HG02938 (cell line): ENCODE measurements around the gene DHCR24.
"Not testable (repeated sequence)": the region's sequence is repeated elsewhere in the genome, so short reads cannot be mapped to it uniquely, and the experiment has no call there.

Experiments used
- ATAC-seq: cut with Tn5 transposase; IDR thresholded peaks from one replicate; pipeline ENCODE4 v1.9.1; 2021; ENCODE audit warnings: mild to moderate bottlenecking, moderate library complexity; ENCODE audit not compliant: unreplicated experiment

DHCR24 gene, protein sequence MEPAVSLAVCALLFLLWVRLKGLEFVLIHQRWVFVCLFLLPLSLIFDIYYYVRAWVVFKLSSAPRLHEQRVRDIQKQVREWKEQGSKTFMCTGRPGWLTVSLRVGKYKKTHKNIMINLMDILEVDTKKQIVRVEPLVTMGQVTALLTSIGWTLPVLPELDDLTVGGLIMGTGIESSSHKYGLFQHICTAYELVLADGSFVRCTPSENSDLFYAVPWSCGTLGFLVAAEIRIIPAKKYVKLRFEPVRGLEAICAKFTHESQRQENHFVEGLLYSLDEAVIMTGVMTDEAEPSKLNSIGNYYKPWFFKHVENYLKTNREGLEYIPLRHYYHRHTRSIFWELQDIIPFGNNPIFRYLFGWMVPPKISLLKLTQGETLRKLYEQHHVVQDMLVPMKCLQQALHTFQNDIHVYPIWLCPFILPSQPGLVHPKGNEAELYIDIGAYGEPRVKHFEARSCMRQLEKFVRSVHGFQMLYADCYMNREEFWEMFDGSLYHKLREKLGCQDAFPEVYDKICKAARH

DNA sequence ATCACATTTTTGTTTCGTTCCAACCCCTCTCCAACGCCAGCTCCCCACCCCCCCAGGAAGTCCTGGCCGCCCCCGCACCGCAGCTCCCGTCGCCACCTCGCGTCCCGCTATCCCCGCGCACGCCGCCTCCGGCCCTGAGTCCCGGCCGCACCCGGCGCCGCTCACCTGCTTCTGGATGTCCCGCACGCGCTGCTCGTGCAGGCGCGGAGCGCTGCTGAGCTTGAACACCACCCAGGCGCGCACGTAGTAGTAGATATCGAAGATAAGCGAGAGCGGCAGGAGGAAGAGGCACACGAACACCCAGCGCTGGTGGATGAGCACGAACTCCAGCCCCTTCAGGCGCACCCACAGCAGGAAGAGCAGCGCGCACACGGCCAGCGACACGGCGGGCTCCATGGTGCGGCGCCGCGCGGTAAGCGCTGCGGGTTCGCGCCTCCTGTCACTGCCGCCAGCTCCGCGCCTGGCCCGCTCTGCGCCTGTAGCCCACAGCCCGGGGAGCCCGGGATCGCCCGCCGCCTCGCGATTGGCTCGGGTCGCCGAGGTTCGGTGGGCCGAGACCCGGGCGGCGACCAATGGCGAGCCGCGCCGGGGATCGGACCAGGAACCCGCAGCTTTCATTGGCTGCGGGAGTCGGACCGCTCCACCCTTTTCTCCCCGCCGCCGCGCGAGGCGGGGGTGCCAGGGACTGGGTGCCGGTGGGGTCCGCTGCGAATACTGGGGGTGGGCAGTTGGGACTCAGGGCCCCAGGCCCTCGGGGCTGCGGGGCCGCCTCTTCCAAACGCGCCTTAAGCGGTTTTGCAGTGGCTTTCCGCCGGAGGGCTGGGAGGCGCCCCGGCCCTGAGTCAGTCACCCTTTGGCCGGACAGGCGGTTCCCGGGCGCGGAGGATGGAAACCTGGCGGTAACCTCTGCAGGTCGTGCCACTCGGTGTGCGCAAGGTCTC is at the start of gene DHCR24:
Gene DHCR24 (minus strand): TSS at position 472 of the 941 bp plus-strand sequence. CDS start 76 bp downstream, at position 396.
- ATAC-seq: peak; percentile 84

DNA sequence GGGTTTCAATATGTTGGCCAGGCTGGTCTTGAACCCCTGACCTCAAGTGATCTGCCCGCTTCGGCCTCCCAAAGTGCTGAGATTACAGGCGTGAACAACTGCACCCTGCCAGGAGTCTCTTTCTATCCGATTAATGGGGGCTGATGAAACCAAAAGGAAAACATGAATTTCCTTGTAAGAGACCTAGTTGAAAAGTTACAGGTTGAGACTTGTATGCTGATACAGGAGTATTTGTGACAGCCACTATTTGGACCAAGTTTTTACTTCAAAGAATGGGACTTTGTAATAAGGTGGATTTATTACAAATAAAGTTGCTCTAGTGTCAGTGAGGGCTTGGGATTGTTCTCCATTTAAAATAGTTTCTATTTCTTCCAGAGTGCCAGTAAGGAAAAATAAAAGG is 49.8 kb upstream of the DHCR24 start:
- ATAC-seq: no peak

DNA sequence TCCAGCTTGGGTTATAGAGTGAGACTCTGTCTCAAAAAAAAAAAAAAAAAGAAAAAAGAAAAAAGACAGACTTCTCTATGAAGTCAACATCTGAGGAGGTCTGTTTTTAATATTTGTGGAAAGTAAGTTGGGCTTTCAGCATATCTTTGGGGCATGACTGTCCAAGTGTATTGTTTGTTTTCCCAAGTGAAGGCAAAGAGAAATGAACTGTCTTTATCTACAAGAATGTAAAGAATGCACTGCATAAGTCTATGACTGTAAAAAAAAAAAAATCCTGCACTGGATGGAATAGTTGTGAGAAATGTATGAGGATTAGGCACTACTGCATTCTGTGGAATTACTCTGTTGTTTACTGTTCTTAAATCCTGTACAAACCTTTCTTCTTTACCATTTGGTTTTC is 47.9 kb upstream of the DHCR24 start:
- ATAC-seq: no peak

DNA sequence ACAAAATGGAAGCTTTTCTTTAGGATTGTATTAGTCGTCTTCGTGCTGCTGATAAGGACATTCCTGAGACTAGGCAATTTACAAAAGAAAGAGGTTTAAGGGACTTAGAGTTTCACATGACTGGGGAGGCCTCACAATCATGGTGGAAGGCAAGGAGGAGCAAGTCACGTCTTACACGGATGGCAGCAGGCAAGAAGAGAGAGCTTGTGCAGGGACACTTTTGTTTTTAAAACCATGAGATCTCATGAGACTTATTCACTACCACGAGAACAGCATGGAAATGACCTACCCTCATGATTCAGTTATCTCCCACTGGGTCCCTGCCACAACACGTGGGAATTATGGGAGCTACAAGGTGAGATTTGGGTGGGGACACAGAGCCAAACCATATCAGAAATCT is 47.1 kb upstream of the DHCR24 start:
- ATAC-seq: not testable (repeated sequence)

DNA sequence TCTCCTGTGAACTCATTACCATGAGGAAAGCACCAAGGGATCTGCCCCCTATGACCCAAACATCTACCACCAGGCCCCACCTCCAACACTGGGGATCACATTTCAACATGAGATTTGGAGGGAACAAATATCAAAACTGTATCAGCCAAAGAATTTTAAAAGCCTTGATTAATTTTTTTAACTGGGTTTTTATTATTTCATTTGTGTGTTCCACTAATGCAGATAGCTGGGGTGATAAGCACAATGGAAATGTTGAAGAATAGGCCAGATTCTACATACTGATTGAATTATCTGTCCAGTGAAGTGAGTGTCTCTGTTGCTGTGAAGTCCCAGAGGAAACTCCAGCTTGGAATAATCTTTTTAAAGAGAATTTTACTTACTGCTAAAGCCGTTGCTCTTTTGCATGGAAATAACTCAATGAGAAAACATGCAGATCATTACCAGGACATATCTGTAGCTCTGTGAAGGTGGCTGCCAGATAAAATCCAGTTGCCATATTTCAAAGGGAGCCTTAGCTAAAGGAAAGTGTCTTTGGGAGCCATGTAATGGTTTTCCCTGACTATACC is 44.4 kb upstream of the DHCR24 start:
- ATAC-seq: no peak

DNA sequence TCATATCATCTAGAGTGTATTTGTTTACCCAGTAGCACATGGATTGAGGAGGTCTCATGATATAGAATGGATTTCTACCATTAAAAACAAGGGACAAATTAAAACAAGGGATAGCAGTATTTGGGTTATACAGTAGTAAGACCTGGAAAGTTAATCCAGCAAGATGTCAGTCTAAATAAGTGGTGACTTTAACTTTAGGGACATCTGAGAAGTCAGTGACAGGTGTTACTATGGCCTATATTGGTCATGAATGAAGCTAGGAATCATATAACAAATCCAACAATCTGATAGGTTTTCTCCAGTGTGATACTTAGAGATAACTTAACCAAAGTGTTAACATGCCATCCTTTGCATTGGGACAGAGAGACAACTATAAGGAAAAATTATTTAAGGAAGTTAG is 42.7 kb upstream of the DHCR24 start:
- ATAC-seq: no peak

DNA sequence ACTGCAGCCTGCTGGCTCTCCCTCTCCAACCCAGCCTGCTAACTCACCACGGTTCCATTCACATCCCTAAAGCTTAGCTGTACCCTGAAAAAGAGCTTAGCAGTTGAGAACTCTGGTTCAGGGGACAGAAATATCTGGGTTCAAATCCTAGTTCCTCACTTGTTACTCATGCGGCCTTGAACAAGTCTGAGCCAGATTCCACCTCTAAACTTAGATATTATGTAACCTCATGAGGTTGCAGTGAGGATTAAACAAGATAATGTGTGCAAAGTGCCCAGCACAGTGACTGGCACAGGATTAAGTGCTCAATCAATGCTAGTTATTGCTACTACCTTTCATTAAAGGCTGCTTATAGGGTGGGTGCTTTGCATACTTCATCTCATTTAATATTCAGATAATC is 41.3 kb upstream of the DHCR24 start:
- no peak for ATAC-seq

DNA sequence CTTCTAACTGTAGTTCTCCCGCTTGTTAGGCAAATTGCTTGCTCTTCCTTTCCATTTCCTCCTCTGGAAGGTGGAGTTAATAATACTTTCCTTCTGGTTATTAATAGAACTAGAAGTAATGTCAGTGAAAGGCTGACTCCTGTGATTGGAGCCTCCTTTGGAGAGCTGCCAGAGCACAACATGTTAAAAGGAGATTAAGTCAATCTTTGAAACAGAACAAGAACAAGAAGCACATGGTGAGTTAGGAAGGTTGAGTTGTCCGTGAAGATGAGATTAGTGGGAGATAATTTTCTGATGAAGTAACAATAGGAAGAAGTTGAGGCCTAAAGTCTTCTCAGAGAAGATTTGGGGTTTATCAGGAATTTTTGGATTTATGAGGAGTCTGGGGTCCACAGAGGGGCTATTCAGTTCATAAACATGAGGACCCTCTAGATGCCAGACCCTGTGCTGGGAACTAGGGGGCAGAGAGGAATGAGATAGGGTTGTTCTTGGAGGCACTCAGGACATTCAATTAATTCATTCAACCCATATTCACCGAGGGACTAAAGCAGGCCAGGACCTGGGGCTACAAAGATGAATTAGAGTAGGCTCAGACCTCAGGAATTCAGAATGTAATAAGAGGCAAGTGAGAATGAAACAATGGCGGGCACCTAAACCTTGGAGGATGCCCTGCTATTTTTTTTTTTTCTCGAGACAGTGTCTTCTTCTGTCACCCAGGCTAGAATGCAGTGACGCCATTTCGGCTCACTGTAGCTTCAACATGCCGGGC is 40.7 kb upstream of the DHCR24 start:
- no peak for ATAC-seq

DNA sequence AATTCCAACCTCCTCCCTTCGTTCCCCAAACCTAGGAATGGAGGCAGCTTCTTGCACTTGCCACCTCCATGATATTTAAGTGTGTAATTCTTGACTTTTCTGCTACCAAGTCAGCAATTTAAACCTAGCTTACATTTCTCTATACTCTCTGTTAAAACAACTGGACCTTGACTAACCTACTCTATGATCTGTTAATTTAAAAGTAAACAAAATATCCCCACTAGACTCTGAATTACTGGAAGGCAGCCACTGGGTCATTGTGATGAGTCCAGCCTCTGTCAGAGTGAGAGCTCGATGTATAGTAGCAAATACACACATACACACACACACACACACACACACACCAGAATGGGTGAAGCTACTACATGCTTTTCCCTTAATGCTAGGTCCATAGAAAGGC is 40.0 kb upstream of the DHCR24 start:
- no peak for ATAC-seq

DNA sequence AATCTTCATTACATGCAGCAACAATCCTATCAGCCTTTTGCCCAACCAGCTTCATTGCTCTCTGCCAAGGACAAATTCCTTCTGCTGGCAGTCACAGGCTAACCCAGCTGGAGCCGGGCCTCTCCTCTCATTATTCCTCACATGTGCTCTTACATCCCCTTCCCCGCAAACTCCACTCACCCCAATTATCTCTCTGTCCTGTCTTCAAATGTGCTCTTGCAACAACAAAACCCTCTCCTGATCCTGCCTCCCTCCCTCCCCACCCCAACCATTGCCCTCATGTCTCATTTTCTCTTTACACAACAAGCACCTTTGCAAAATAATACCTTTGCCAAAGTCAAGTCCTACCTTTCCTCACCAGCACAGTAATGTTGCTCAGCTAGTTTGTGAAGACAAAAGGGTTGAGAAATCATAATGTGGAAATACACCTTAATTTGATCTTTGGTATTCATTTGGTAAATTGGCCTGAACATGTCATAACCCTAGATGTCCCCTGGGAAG is 36.0 kb upstream of the DHCR24 start:
- no peak for ATAC-seq

DNA sequence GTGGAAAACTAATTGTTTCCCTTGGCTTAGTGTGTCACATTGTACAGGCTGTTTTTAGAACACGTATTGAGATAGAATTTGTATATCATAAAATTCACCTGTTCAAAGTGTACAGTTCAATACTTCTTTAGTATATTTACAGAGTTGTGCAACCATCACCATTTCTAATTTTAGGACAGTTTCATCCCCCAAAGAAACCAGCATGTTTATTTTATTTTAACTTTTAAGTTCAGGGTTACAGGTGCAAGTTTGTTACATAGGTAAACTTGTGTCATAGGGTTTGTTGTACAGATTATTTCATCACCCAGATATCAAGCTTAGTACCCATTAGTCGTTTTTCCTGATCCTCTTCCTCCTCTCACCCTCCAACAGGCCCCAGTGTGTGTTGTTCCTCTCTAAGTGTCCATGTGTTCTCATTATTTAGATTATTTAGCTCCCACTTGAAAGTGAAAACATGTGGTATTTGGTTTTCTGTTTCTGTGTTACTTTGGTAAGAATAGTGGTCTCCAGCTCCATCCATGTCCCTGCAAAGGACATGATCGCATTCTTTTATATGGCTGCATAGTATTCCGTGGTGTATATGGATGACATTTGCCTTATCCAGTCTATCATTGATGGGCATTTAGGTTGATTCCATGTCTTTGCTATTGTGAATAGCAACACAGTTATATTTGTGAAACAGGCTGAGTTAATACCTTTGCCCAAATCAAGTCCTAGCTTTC is 35.2 kb upstream of the DHCR24 start:
- no peak for ATAC-seq

DNA sequence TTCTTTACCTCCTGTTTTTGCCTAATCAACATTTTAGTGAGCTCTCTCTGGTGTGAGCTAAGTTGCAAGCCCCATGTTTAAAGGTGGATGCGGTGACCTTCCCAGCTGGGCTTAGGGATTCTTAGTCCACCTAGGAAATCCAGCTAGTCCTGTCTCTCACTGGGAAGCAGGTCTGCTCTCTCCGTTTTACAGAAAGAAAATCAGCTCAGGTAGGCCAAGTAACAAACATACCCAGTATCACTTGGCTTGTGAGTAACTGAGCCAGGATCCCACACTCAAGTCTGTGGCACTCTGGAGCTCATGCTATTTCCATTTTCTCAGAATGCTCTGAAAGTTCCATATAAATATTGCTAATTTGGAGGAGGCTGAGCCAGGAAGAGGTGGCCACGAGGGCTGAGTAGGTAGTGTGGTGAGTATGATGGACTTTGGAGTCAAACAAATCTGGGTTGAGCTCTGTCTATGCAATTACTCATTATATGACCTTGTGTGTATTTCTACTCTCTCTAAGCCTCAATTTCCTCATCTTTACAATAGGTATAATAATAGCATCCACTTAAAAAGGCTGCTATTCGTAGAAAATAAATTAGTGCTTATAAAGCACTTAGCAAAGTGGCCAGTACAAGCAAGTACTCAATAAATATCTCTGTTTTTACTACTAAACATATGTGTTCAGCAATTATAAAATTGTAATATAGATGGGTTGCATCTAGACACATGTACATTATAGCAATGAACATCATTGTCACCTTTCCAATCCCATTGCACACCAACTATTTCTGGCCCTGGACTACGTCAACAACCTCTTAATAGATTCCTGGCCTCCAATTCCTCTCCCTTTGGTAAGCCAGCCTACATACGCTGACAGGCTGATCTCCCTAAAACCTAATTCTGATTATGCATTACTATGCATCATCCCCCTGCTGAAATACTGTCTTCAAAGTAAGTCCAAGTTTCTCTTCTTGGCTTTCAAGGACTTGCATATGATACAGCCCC is 32.7 kb upstream of the DHCR24 start:
- no peak for ATAC-seq

DNA sequence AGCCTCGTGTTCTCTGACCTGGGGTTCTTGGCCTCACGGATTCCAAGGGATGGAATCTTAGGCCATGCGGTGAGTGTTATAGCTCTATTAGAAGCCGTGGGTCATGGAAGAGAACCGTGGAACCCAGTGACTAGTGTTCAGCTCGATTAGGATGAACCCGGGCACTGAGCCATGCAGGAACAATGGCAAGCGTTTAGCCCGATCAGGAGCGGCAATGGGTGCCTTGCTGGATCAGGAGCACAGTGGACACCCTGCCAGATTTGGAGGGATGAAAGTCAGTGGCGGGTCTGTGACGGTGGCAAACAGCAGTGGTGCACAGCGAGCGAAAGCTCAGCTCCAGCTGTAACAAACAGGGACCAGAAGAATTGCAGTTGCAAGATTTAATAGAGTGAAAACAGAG is 24.1 kb upstream of the DHCR24 start:
- not testable (repeated sequence) for ATAC-seq

DNA sequence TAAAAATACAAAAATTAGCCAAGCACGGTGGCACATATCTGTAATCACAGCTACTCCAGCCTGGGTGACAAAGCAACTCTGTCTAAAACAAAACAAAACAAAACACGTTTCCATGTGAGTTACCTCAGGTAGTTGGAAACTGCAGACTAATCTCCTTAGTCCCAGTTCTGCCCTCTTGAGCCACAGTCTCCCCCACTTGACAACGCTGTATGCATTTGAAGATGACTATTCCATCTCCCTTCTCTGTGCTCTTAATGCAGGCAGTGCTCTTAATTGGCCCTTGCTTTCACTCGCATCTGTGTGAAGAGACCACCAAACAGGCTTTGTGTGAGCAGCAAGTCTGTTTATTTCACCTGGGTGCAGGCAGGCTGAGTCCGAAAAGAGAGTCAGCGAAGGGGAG is 19.6 kb upstream of the DHCR24 start:
- ATAC-seq: no peak

DNA sequence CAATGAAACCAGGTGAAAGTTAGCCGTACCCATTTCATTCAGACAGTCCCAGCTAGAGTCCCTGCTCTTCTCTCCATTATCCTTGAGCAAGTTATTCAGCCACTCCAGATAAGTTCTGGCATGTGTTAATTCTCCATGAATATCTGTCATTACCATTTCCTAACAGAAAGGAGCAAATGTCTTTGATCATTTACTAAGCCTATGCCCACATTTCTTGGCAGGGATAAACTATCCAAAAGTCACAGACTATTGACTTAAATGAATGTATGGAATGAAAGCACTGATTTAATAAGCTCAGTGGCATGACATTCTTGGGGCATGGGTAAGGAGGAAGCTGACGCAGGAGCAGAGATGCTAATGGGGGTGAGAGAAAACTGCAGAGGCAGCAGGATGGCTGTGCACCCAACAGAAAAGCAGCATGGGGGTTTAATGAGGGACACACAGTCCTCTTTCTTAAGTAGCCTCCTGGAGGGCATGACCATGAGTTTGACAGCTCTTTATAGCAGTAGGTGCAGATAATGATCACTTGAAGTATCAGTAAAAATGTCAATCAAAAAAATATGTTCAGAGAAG is 17.6 kb upstream of the DHCR24 start:
- no peak for ATAC-seq

DNA sequence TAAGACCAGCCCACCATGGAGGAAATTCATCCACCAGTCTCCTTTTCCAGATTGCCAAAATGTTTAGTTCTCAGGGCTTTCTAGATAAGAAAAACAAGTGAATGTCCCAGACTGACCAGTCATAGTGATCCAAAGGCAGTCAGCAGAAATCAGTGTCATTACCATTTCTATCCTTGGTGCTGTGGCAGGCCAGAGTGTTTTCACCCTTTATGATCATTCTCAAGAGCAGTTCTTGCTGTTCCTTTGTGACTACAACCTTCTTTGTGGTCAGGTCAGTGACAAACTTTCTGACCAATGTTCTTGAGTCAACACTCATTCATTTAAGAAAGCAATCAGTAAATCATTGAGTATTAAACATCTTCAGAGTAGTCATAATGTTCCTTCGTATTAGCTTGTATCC is 7.3 kb upstream of the DHCR24 start:
- no peak for ATAC-seq

DNA sequence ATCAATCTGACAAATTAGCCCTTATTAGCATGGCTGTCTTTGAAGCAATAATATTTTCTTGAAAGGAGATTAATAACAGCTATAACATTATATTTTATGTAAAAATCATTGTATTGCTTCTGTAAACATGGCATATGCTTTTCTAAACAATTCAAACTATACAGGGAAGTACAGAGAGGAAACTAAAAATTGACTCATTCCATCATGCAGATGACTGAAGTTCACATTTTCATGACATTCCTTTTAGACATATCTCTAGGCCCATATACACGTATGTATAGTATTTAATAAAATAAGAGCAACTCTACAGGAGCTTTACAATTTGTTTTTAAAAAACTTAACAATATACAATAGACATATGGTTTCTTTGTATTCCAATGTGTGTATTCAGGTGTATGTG is 5.6 kb upstream of the DHCR24 start:
- ATAC-seq: no peak

DNA sequence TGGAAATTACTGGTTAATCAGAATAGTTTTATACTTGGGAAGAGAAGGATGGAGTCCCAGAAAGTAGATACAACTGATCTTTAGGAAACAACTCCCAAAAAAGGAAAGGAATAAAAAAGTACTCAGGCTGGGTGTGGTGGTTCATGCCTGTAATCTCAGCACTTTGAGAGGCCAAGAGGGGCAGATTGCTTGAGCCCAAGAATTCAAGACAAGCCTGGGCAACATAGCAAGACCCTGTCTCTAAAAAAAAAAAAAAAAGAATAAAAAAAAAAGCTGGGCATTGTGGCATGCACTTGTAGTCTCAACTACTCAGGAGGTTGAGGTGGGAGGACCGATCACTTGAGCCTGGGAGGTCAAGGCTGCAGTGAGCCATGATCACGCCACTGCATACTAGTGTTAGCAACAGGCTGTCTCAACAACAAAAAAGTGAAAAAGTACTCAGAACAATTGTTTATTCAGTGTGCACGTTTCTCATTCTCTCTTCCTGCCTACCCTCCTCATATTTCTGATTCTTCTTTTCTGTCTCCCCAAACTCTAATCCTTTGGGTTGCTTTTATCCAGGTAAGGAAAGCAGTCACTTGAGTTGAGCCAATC is 2.2 kb upstream of the DHCR24 start:
- no peak for ATAC-seq
